Lung (tissue), 12 donors: ENCODE measurements around the gene KRT34. TPM values are rescaled to one million over a fixed set of nuclear protein-coding genes. Genes with fewer than 3 reads are reported as not detected.

ENCODE experiments used
- ATAC-seq: fragments of 200-7000 bp; cut with Tn5 transposase; one replicate; pipeline ENCODE4 v1.9.1; 2020; ENCODE audit warnings: moderate number of reproducible peaks; ENCODE audit not compliant: insufficient read depth, low FRiP score
- DNase-seq, 3 donors: peaks; one replicate each; pipeline ENCODE4 v3.0.0-alpha.2; 2013 to 2017
- H3K27ac ChIP-seq, 2 donors: one replicate each; pipeline ENCODE4 v1.5.1; 2013; ENCODE audit warnings: mild to moderate bottlenecking in 2 of 2, moderate library complexity in 2 of 2, control low read depth in 1 of 2, inconsistent platforms in 1 of 2, low read depth in 1 of 2, low read length in 1 of 2
- H3K27me3 ChIP-seq, 3 donors: one replicate each; pipeline ENCODE4 v1.5.1; 2013; ENCODE audit warnings: low read length in 2 of 3; ENCODE audit not compliant: control insufficient read depth in 3 of 3, insufficient read depth in 3 of 3
- H3K36me3 ChIP-seq, 4 donors: one replicate each; pipeline ENCODE4 v1.5.1; 2013; ENCODE audit warnings: low read length in 4 of 4, mild to moderate bottlenecking in 1 of 4, moderate library complexity in 1 of 4; ENCODE audit not compliant: control insufficient read depth in 4 of 4, insufficient read depth in 4 of 4
- H3K4me1 ChIP-seq, 5 donors: one replicate each; pipeline ENCODE4 v1.5.1; 2013; ENCODE audit warnings: low read length in 5 of 5, mild to moderate bottlenecking in 2 of 5, moderate library complexity in 1 of 5; ENCODE audit not compliant: control insufficient read depth in 5 of 5, insufficient read depth in 5 of 5
- H3K4me3 ChIP-seq: one replicate; pipeline ENCODE4 v1.5.1; 2013; ENCODE audit warnings: mild to moderate bottlenecking, control low read depth, moderate library complexity
- H3K9ac ChIP-seq, 2 donors: one replicate each; pipeline ENCODE4 v1.5.1; 2013; ENCODE audit warnings: low read length in 2 of 2, control low read depth in 1 of 2; ENCODE audit not compliant: insufficient read depth in 1 of 2
- H3K9me3 ChIP-seq, 4 donors: one replicate each; pipeline ENCODE4 v1.5.1; 2013; ENCODE audit warnings: low read length in 3 of 4, mild to moderate bottlenecking in 1 of 4, moderate library complexity in 1 of 4; ENCODE audit not compliant: control insufficient read depth in 4 of 4, insufficient read depth in 3 of 4
- CTCF ChIP-seq: IDR thresholded peaks from 2 replicates; pipeline ENCODE4 v1.5.1; 2012; ENCODE audit warnings: mild to moderate bottlenecking; ENCODE audit errors: control extremely low read depth, extremely low read depth
- WGBS, 2 donors: extraction: QIAGEN DNeasy Blood & Tissue Kit; methylation state at CpG; one replicate each; pipeline ENCODE4 v1.1.7; 2013; 5-methylcytosine and 5-hydroxymethylcytosine counted together
- polyA plus RNA-seq, 2 donors: library from polyadenylated mRNA; stranded (reverse); fragments of 200-250 nt; gene quantifications; one replicate each; pipeline ENCODE4 v1.2.1, GENCODE V29; 2013
- total RNA-seq, 2 donors: library from RNA; depleted of rRNA in 1 of 2; stranded (reverse); fragments of >200 nt in 1 of 2; gene quantifications; one replicate each; pipeline ENCODE4 v1.2.1, GENCODE V29; 2014 to 2021
- donor health status: control.
- donor health status: control.
- donor health status: Bipolar disorder and iron deficiency.
- donor health status: healthy.
- donor health status: DM: yes; HTN: yes; CAD: no.

Gene KRT34
- total and polyA plus RNA-seq, 4 donors = not detected

- H3K27me3 ChIP-seq = peaks cover 0 to 4% (median 0%) of the 10 kb centered on the region in 3 donors
- no peak overlapping the region for H3K27ac ChIP-seq
- peaks cover 0 to 4% (median 0%) of the 10 kb centered on the region in 5 donors for H3K4me1 ChIP-seq
- DNase-seq = no peak
- no peaks in the 10 kb centered on the region for H3K9me3 ChIP-seq
- TF ChIP-seq CTCF = no peak
- H3K9ac ChIP-seq = no peak overlapping the region
- 88 to 89% methylated on average over 10 of the region's 10 CpGs for WGBS, 2 donors
- no peak overlapping the region for H3K4me3 ChIP-seq
- no peaks in the 10 kb centered on the region for H3K36me3 ChIP-seq
- ATAC-seq = no peak
Observed at GRCh38 chr17:41394254-41394996, 12.3 kb upstream of the KRT34 start.

GRCh38 chr17:41393826-41394225 is 11.7 kb upstream of the KRT34 start:
- H3K9me3 ChIP-seq = no peaks in the 10 kb centered on the region
- TF ChIP-seq CTCF = no peak
- H3K9ac ChIP-seq = no peak overlapping the region
- H3K27me3 ChIP-seq = peaks cover 0 to 4% (median 0%) of the 10 kb centered on the region in 3 donors
- ATAC-seq = no peak
- H3K4me3 ChIP-seq = no peak overlapping the region
- 85 to 94% methylated on average over 10 of the region's 10 CpGs for WGBS, 2 donors
- no peaks in the 10 kb centered on the region for H3K36me3 ChIP-seq
- DNase-seq = no peak
- H3K27ac ChIP-seq = no peak overlapping the region
- peaks cover 0 to 4% (median 0%) of the 10 kb centered on the region in 5 donors for H3K4me1 ChIP-seq

- no peak for DNase-seq
- no peaks in the 10 kb centered on the region for H3K36me3 ChIP-seq
Observed at GRCh38 chr17:41393294-41393693, 11.2 kb upstream of the KRT34 start.

More at GRCh38 chr17:41393294-41393693, 11.2 kb upstream of the KRT34 start:
- Histone ChIP-seq H3K27me3 (peaks cover 0 to 4% (median 0%) of the 10 kb centered on the region in 3 donors), H3K4me1 (peaks cover 0 to 4% (median 0%) of the 10 kb centered on the region in 5 donors), H3K27ac (no peak overlapping the region), H3K9me3 (no peaks in the 10 kb centered on the region), H3K9ac (no peak overlapping the region), H3K4me3 (no peak overlapping the region)
- no peak for ATAC-seq
- 65 to 74% methylated on average over 5 of the region's 5 CpGs for WGBS, 2 donors
- TF ChIP-seq CTCF = no peak
